ENCODE measurements around the gene ZNF688.
"Not testable (repeated sequence)": the region's sequence is repeated elsewhere in the genome, so short reads cannot be mapped to it uniquely, and the experiment has no call there.

ZNF688 gene

DNA sequence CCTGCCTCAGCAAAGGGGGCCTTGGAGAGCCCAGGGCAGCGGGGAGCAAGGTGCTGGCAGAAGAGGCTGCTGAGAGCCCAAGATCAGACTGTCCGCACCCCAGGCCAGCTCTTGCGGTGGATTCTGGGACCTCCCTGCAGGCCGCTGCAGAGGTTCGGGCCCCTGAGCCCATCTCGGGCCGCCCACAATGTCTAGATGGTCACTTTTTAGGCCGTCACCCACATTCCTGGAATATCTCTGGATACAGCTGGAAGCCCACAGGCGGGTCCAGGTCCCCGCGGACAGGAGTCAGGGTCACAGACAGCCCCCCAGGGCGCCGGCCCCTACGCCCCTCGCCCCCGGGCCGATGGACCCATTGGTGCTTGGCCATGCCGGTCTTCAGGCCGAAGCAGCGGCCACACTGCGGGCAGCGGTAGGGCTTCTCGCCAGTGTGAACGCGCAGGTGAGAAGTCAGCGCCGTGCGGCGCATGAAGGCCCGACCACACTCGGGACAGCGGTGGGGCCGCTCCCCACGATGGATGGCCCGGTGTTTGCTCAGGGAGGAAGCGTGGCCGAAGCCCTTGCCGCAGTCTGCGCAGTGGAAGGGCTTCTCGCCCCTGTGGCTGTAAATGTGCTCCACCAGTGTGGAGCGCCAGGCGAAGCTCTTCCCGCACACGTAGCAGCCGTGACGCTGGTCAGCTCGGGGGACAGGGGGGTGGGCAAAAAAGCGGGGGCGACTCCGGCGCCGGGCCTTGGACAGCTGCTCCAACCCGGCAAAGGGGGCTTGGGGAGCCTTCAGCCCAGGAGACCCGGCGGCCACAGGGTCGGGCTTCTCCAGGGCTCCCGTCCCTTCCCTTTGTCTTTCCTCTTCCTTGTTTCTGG is 39.0 kb downstream of the ZNF688 start:
- no peak for DNase-seq

DNA sequence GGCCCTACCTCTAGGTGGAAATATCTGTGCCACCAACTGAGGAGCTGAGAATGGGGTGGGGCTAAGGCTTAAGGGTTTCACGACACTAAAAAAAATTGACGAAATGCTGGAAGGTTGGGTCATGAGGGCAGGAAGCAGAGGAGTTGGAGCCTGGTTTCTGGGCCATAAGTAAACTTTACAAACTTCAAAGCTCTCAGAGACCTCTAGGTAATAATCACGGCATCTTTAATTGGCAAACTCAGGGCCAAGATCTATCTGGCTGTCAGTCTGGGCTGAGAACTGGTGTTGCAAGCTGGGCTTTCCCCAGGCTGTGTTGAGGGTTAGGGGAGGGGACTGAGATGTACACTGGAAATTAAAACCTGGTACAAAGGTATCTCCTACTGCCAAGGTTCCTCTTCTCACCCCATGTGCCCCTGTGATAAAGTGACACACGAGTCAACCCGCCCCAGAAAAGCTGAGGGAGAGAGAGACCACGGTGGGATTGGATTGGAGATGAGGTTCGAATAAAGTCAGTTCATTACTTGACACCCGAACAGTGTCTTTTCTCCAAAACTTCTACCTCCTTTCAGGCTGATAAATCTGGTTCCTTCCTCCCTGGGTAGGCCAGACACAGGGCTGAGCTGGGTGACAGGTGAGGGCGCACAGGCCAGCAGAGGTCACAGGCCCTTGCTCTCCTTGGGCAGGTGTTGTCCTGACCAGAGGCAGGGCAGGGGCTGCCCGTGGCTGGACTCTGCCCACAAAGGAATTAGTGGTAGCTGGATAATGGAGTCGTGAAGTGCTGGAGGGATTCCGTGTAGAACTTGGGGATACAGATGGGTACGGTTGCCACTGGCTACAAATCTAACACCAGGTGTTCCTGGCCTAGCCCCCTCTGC is 41.1 kb downstream of the ZNF688 start:
- no peak for DNase-seq

DNA sequence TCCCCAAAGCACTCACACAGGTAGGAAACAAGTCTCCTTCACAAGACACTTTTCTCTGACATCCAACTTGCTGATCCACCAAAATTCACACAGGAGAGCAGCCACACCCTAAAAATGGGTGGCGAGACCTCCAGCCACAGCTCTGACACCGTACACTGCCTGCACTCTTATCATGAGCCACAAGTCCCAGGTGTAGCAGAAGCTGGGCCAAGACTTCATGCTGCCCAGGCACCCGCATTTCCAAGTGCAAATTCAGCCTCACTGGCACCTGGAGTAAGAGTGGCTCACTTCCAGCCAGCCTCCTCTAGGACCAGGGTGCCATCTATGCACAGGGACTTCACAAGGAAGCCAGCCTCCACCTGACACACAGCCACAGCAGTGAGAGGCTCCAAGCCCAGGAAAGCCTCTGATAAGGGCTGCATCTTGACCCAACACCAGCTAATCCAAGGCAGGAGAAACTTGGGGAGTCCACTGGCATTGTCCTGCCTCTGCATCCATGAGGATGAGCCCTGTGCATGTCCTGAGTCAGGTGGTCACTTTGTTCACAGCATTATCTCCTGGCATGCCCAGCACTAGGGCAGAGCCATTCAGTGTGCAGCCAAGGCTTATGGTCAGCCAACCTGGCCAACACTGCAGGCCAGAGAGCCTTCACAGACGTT is 42.6 kb downstream of the ZNF688 start:
- no peak for DNase-seq

DNA sequence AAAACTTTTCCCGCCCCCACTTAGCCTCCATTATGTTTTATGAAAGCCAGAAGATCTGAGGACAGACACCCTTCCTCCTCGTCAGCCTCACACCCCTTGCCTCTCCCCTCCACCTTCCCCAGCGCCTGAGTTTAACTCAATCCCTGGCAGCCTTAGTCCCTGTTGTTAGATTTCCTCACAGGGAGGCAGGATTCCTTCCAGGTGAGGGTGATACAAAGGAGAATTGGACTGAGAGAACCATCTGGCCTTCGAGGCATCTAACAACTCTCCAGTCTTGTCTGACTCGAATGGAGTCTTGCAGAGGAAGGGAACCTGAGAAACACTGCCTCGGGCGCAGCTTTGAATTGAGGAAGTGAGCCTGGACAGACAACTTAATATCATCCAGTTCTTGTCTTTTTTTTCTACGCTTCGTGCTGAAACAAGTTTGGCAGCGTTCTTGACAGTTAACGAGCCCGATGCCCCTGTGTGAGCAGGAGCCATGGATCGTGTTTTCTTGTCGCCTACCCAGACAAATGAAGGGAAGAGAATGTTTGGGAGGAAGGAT is 43.8 kb downstream of the ZNF688 start:
- peak; percentile 51 for DNase-seq

DNA sequence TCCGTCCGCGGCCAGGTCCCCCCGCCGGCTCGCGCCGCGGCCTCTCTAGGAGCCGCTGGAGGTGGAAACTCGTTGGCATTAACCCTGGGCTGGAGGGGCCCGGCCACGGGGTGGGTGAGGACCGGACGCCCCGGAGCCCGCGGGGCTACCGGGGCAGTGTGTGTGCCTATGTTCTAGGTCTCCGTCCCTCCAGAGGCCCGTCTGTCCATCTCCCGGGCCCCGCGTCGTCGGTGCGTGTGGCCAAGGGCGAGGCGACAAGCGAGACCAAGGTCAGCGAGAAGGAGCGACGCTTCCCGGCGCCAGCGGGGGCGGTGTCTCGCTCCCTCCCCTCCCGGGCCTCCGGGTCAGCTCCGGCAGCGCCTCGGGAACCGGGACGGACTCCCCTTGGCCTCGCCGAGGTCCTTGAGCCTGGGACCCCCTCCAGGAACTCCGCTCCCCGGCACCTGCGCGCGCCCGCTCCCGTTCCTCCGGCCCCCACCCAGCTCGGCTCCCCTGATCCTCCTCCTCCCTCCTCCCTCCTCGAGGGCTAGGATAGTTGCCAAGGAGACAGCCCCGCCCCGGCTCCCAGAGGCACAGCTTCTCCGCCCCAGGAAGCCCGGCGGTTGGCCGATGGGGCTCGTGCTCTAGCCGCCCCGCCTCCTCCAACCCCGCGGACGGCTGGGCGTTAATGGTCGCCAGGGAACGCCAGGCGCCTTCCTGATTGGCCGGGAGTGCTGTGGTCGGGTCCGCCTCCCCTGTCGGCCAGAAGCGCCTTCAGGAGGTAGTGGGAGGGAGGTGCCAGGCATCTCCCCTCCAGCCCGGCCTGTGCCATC is 44.5 kb downstream of the ZNF688 start:
- peak; percentile 94 for DNase-seq

DNA sequence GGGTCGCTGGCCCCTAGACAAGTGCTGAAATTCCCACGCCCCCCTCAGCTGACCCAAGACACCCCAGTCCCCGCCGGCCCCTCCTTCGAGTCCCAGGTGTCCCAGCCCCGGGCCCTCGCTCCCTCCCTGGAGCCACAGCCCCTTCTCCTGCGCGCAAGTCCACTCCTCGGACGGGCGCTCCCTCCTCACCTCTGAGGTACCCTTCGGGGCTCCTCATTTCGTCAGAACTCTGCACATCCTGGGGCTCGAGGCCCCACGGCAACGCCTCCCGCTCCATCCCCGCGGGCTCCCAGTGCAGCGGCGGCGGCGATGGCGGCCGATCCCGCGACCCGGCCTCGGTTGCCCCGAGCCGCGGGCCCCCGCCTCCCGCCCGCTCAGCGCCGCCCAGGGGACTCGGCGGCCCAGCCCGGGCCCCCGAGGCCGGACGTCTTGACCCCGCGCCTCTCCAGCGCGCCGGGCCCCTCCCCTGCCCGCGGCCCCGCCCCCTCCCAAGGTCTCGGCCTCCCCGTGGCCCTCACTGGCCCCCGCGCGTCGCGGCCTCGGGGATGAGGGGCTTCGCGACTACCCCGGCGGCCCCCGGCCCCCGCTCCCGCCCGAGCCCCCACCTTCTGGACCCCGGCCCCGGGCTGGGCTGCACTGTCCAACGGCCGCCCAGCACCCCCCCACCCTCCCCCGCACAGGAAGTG is 45.2 kb downstream of the ZNF688 start, which contains the start of gene ZNF768:
Gene ZNF768, minus strand, starts transcription at position 430 of the 686 bp plus-strand sequence. Its CDS starts 153 bp downstream, at position 277.
- no peak for DNase-seq

DNA sequence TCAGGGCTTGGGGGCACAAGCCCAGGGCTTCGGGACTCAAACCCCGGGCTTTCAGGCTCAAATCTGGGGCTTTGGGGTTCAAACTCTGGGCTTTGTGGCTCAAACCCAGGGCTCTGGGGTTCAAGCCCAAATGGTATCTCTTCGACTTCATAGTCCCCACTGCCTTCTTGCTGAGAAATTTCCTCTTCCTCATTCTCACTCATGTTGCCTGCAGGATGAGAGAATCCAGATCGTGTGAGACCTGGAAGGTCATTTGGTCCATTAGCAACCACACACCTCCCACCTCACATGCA is 45.7 kb downstream of the ZNF688 start:
- no peak for DNase-seq

DNA sequence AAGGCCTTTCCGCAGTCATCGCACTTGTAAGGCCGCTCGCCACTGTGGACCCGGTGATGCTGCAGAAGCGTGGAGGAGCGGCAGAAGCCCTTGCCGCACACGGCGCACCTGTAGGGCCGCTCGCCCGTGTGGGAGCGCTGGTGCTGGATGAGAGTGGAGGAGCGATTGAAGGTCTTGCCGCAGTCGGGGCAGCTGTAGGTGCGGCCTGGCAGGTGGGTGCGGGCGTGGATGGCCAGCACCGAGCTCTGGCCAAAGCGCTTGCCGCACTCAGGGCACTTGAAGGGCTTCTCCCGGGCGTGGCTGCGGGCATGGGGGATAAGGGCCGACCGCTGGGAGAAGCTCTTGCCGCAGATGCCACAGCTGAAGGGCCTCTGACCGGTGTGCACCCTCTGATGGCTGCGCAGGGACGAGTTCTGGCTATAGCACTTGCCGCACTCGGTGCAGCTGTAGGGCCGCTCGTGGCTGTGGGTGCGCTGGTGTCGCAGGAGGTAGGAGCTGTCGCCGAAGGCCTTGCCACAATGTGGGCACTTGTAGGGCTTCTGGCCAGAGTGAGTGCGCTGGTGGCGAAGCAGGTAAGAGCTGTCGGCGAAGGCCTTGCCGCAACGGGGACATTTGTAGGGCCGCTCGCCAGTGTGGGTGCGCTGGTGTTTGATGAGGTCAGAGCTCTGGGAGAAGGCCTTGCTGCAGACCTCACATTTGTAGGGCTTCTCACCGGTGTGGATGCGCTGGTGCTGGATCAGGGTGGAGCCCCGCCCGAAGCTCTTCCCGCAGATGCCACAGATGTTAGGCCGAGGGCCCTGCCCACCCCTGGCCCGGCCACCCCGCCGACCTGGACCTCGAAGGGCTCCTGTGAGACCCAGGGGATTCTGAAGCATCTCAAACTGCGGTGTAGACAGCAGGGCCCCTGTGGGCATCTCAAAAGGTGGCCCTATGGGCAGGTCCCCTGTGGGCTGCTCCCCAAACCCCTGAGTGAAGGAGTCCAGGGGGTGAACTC is 46.6 kb downstream of the ZNF688 start:
- DNase-seq: no peak

DNA sequence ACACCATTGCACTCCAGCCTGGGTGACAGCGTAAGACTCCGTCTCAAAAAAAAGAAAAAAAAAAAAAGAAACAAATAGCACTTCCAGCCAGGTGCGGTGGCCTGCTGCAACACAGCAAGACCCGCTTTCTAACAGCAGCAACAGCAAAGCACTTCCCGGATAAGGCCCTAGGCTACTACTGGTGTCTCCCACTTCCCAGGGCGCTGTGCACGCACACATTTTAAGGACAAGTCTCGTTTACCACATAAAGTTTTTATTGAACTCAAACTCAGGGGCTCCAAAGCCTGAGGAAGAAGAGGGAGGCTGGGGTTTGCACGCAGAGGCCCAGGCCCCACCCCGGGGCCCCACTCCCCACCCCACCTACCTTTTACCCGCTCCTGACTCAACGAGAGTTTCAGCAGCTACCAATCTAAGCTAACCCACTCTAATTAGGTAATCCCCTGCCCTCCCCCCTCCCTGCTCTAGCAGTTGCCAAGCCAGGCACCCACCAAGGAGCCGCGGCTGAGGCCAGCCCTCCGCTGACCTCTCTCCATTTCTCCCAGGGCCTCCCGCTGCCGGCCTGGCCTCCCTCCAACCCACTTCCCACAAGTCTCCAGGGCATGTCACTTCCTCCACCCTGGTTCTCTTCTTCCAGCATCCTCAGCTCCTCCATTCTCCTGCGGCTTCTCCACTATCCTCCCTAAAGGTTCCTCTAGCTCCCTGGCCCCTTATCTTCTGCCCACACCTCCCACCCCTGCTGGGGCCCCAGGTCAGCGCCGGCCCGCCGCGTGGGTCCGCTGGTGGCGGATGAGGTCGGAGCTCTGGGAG is 47.5 kb downstream of the ZNF688 start:
- DNase-seq: no peak

DNA sequence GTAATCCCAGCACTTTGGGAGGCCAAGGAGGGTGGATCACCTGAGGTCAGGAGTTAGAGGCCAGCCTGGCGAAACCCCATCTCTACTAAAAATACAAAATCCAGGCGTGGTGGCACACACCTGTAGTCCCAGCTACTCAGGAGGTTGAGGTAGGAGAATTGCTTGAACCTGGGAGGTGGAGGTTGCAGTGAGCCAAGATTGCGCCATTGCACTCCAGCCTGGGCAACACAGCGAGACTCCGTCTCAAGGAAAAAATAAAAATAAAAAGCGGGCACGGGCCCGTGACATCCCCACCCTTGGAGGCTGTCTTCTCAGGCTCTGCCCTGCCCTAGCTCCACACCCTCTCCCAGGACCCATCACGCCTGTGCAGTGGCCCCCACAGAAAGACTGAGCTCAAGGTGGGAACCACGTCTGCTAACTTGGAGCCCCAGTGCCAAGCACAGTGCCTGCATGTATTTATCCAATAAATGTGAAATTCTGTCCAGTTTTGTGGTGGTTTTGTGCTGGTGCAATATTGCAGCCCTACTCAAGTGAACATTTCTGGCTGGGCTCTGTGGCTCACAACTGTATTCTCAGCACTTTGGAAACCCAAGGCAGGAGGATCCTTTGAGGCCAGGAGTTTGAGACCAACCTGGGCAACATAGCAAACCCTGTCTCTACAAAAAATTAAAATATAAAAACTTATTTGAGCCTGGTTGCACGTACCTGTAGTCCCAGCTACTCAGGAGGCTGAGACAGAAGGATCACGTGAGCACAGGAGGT is 48.6 kb downstream of the ZNF688 start:
- DNase-seq: not testable (repeated sequence)

DNA sequence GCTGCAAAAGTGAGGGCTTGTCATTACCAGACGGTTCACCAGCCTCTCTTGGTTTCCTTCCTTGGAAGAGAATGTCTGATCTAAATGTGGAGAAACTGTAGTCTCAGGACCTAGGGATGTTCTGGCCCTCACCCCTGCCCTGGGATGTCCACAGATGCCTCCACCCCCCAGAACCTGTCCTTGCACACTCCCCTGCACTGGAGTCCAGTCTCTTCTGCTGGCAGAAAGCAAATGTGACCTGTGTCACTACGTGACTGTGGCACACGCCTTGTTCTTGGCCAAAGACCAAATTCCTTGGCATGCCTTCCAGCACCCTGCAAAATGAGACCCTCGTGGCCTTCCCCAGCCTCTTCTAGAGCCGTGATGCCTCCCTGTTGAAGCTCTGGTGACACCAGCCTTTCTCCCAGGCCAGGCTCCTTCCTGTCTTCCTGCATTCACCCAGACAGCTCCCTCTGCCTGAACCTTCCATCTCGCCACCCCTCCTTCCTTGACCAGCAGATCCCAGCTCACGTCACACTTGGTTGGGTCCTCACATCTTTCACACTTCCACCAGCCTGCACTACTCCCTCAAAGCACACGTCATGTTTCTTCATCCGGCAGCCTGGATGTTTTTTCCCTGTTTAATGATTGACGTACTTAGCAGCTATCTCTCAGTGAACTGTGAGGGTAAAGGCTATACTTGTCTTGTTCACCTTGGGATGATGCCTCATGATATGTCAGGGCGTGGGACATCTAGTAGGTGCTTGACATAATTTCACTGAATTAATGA is 49.5 kb downstream of the ZNF688 start:
- DNase-seq: no peak

DNA sequence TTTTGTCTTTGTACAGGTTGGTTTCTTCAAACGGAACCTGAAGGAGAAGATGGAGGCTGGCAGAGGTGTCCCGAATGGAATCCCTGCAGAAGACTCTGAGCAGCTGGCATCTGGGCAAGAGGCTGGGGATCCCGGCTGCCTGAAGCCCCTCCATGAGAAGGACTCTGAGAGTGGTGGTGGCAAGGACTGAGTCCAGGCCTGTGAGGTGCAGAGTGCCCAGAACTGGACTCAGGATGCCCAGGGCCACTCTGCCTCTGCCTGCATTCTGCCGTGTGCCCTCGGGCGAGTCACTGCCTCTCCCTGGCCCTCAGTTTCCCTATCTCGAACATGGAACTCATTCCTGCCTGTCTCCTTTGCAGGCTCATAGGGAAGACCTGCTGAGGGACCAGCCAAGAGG is 50.0 kb downstream of the ZNF688 start:
- no peak for DNase-seq

All from CD4-positive, alpha-beta T cell treated with Interleukin-15 for 1 hour (primary cell).